OCI-LY7 (cell line): ENCODE data around the gene KANSL3. TPM values are rescaled to one million over a fixed set of nuclear protein-coding genes. Genes with fewer than 3 reads are reported as not detected.

ENCODE experiments used
- BruUV-seq: library from RNA; stranded (reverse); fragments of 400-500 nt; replicated peaks from 2 replicates; lab custom pipeline; 2021; lab: Mats Ljungman, UMichigan
- CTCF ChIA-PET: fragments of 300-600 bp; sonication (Branson Sonifier 250); formaldehyde crosslinking; loops from one replicate; lab custom pipeline; 2022; ENCODE audit warnings: antibody characterized with exemption; ENCODE audit not compliant: unreplicated experiment; lab: Charles Lee
- POLR2A ChIA-PET: fragments of 300-600 bp; sonication (Branson Sonifier 250); formaldehyde crosslinking; loops from one replicate; lab custom pipeline; 2022; ENCODE audit warnings: antibody characterized with exemption; lab: Charles Lee
- DNase-seq: peaks from one replicate; pipeline ENCODE4 v3.0.0-alpha.2; 2015; ENCODE audit warnings: low spot score
- H2AFZ ChIP-seq: fragments of 200-600 bp; sonication (generic), shearing (Covaris generic); 2 replicates; pipeline ENCODE4 v1.6.1; 2014; ENCODE audit warnings: mild to moderate bottlenecking, antibody characterized with exemption, low read length, moderate library complexity
- H3K27ac ChIP-seq: fragments of 200-600 bp; sonication (generic); 2 replicates; pipeline ENCODE4 v1.5.1; 2014; ENCODE audit warnings: mixed run types, low read depth, mild to moderate bottlenecking, moderate library complexity, low read length, inconsistent platforms; ENCODE audit not compliant: poor library complexity, severe bottlenecking
- H3K36me3 ChIP-seq: fragments of 200-600 bp; sonication (generic); 2 replicates; pipeline ENCODE4 v1.6.1; 2014; ENCODE audit warnings: mild to moderate bottlenecking, antibody characterized with exemption, low read length, moderate library complexity, mixed read lengths; ENCODE audit not compliant: insufficient read depth
- H3K4me1 ChIP-seq: fragments of 200-600 bp; sonication (generic); 2 replicates; pipeline ENCODE4 v1.5.1; 2014; ENCODE audit warnings: mild to moderate bottlenecking, low read length; ENCODE audit not compliant: insufficient read depth, poor library complexity, severe bottlenecking
- H3K4me2 ChIP-seq: fragments of 200-600 bp; sonication (generic); 2 replicates; pipeline ENCODE4 v1.6.1; 2014; ENCODE audit warnings: mild to moderate bottlenecking, low read length
- H3K4me3 ChIP-seq: fragments of 200-600 bp; sonication (generic); 2 replicates; pipeline ENCODE4 v1.5.1; 2014; ENCODE audit warnings: mild to moderate bottlenecking, low read depth, low read length; ENCODE audit not compliant: poor library complexity, severe bottlenecking
- H3K79me2 ChIP-seq: fragments of 200-600 bp; sonication (generic); 2 replicates; pipeline ENCODE4 v1.6.1; 2016; ENCODE audit warnings: low read depth, mild to moderate bottlenecking, low read length, moderate library complexity, mixed read lengths; ENCODE audit not compliant: insufficient read depth
- H3K9me2 ChIP-seq: fragments of 200-600 bp; sonication (generic); 2 replicates; pipeline ENCODE4 v1.6.1; 2016; ENCODE audit warnings: mild to moderate bottlenecking, low read length, mixed read lengths; ENCODE audit not compliant: insufficient read depth
- H3K9me3 ChIP-seq: fragments of 200-600 bp; sonication (generic); 2 replicates; pipeline ENCODE4 v1.6.1; 2014; ENCODE audit warnings: mild to moderate bottlenecking, mixed run types, low read length, mixed read lengths
- H4K20me1 ChIP-seq: fragments of 200-600 bp; sonication (generic); 2 replicates; pipeline ENCODE4 v1.6.1; 2014; ENCODE audit warnings: mild to moderate bottlenecking, antibody characterized with exemption, low read length, moderate library complexity, mixed read lengths; ENCODE audit not compliant: insufficient read depth
- EZH2phosphoT487 ChIP-seq: fragments of 200-600 bp; sonication (generic); IDR thresholded peaks from 2 replicates; pipeline ENCODE4 v1.6.1; 2018; ENCODE audit warnings: low read depth, borderline replicate concordance, mild to moderate bottlenecking, mixed run types, antibody characterized with exemption, low read length, moderate library complexity, mixed read lengths
- intact Hi-C: fragments of 100-400 bp; cut with micrococcal nuclease; formaldehyde crosslinking; loops from one replicate; pipeline ENCODE4 v1.10.0; 2022; ENCODE audit not compliant: unreplicated experiment
- total RNA-seq, 2 experiments: library from RNA; depleted of rRNA in 1 of 2; stranded (reverse); fragments of >200 nt in 1 of 2; shearing (Covaris generic) in 1 of 2; gene quantifications; 2 replicates each; pipeline ENCODE4 v1.2.3, GENCODE V29; 2014 to 2022
- TF ChIP-seq, protein P1 (sequence below): fragments of 200-600 bp; sonication (generic); conservative IDR thresholded peaks from 2 replicates; pipeline ENCODE4 v1.5.1; 2014; ENCODE audit warnings: mild to moderate bottlenecking, antibody characterized with exemption, low read length, moderate library complexity, mixed read lengths

KANSL3 gene
- total RNA-seq, 2 experiments from 2014 or later: 46.4 to 51.6 TPM

DNA sequence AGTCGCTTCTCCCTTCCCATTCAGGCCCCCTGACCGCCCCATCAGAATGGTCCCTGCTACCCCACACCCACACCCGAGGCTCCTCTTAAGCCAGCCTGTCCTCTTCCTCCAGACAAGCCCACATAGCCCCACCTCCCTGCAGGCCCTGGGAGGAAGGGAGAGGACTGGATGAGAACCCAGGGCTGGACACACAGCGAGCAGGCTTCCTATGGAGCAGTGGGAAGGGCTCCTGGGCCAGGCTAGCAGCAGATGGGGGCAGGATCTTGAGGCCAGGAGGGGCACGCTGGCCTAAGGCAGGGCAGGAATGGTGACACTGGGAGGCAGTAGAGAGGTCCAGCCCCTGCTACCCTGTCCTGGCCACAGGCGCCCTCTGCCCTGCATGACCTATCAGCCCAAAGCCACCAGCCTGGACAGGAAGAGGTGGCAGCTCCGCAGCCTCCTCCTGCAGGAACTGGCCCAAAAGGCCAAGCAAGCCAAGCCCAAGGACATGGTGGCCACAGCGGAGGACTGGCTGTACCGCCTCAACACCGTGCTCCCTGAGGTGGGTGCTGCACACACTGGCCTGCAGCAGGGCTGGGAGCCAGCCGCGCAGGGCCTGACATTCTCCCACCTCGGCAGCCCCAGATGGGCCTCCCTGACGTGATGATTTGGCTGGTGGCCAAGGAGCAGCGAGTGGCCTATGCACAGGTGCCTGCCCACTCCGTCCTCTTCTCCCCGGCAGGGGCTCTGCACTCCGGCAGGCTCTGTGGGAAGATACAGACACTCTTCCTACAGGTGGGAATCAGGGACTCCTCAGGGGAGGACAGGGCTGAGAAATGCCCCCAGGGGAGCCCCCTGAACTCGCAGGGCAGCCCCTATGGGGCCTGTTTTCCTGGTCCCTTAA is 47.7 kb upstream of the KANSL3 start:
- H2AFZ ChIP-seq: no peak overlapping the region
- TF ChIP-seq, protein P1, sequence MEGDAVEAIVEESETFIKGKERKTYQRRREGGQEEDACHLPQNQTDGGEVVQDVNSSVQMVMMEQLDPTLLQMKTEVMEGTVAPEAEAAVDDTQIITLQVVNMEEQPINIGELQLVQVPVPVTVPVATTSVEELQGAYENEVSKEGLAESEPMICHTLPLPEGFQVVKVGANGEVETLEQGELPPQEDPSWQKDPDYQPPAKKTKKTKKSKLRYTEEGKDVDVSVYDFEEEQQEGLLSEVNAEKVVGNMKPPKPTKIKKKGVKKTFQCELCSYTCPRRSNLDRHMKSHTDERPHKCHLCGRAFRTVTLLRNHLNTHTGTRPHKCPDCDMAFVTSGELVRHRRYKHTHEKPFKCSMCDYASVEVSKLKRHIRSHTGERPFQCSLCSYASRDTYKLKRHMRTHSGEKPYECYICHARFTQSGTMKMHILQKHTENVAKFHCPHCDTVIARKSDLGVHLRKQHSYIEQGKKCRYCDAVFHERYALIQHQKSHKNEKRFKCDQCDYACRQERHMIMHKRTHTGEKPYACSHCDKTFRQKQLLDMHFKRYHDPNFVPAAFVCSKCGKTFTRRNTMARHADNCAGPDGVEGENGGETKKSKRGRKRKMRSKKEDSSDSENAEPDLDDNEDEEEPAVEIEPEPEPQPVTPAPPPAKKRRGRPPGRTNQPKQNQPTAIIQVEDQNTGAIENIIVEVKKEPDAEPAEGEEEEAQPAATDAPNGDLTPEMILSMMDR: no peak
- TF ChIP-seq EZH2phosphoT487: no peak
- H3K36me3 ChIP-seq: no peaks in the 10 kb centered on the region
- CTCF ChIA-PET: no interaction called here
- H3K4me3 ChIP-seq: no peak overlapping the region
- no peak overlapping the region for H3K27ac ChIP-seq
- H3K9me3 ChIP-seq: no peaks in the 10 kb centered on the region
- POLR2A ChIA-PET: no interaction called here
- BruUV-seq: no TSS peak
- H3K9me2 ChIP-seq: no peaks in the 10 kb centered on the region
- DNase-seq: no peak
- no peaks in the 10 kb centered on the region for H3K79me2 ChIP-seq
- no peaks in the 10 kb centered on the region for H3K4me1 ChIP-seq
- H3K4me2 ChIP-seq: no peak overlapping the region
- no peaks in the 10 kb centered on the region for H4K20me1 ChIP-seq
- intact Hi-C loops: no loop called here

DNA sequence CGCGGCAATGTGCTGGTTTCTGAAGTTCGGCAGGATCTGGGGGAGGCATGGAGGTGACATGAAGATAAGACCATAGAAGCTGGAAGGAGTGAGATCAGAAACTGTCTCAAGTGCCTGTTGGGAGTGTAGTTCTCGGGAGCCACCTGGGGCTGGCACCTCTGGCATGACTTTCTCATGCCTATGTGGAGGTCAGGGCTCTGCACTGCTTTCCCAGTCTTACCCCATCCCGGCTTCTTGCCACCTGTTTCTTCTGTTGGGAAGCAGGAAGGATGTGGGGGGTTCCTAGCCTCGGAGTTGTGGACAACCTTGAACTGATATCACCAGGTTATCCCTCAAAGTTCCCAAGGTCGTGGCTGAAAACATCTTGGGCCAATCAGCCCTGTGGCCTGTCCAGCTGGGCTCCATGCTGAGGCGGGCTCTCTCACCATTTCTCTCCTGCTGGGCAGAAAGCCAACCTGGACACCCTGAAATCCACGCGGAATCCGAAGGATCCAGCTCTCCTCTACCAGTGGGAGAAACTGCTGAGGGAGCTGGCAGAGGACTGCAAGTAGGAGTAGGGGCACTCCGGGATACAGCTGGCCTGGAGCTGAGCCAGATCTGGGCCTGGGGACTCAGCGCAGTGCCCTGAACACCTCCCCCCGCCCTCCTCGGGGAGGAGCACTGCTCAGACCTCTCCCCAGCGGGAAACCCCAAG is 46.9 kb upstream of the KANSL3 start:
- TF ChIP-seq, protein P1: no peak
- TF ChIP-seq EZH2phosphoT487: no peak
- Histone ChIP-seq H3K36me3 (no peaks in the 10 kb centered on the region), H3K27ac (no peak overlapping the region), H3K79me2 (no peaks in the 10 kb centered on the region), H4K20me1 (no peaks in the 10 kb centered on the region), H3K9me3 (no peaks in the 10 kb centered on the region), H3K4me1 (no peaks in the 10 kb centered on the region), H3K4me3 (no peak overlapping the region), H3K4me2 (no peak overlapping the region), H3K9me2 (no peaks in the 10 kb centered on the region), H2AFZ (no peak overlapping the region)
- BruUV-seq: no TSS peak
- CTCF ChIA-PET: no interaction called here
- intact Hi-C loops: no loop called here
- no peak for DNase-seq
- POLR2A ChIA-PET: no interaction called here
